GM13976 (cell line): ENCODE data around the gene GPC6.

Experiments used
- DNase-seq: peaks from one replicate; pipeline ENCODE4 v3.0.0; 2012; ENCODE audit warnings: low spot score
- CTCF ChIP-seq: IDR thresholded peaks from 2 replicates; pipeline ENCODE4 v1.5.1; 2012; ENCODE audit warnings: borderline replicate concordance, mild to moderate bottlenecking; ENCODE audit not compliant: insufficient read depth; ENCODE audit errors: extremely low read depth, missing control alignments, control extremely low read depth
- in situ Hi-C: fragments of 300-500 bp; cut with MboI; formaldehyde crosslinking; loops from one replicate; pipeline ENCODE4 v1.12.0; 2022; ENCODE audit warnings: low sequenced_read_pairs, mixed read lengths, inconsistent platforms; ENCODE audit not compliant: unreplicated experiment

GPC6 gene

DNA sequence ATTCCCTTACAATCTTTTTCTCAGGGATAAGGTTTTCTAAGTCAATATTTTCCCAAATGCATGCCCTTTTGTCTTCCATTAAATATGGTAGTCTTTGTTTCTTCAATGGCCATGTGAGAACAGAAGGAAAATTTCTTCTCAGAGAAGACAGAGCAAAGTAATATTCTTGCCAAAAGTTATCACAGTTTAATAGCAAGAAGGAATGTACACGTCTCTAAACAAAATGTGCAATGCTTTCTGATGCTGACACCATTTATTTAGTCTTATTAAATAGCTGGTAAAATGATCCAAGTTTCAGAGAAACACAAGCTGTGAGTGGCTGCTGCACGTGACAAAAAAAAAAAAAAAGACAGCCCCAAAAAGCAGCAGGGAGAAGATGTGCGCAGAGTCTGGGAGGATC, 542.5 kb downstream of the GPC6 start:
- no peak for TF ChIP-seq CTCF
- DNase-seq: no peak
- in situ Hi-C loops: no loop called here

DNA sequence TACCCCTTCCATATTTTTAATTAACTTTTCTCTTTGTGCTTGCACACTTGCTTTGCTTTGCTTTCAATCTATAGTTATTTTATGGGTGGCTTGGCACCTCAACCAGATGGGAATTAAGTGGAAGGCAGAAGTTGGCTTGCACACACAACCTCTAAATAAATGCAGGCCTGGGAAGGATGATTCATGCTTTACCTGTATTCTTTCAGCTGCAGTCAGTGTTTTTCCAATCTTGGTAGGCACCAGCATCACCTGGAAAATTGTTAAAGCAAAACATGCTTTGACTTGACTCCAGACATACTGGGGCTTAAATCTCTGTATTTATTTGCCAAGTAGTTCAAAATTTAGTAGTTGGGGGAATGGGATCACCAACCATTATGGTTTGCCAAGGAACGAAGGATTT, 543.0 kb downstream of the GPC6 start:
- no peak for DNase-seq
- in situ Hi-C loops: no loop called here
- TF ChIP-seq CTCF: no peak

DNA sequence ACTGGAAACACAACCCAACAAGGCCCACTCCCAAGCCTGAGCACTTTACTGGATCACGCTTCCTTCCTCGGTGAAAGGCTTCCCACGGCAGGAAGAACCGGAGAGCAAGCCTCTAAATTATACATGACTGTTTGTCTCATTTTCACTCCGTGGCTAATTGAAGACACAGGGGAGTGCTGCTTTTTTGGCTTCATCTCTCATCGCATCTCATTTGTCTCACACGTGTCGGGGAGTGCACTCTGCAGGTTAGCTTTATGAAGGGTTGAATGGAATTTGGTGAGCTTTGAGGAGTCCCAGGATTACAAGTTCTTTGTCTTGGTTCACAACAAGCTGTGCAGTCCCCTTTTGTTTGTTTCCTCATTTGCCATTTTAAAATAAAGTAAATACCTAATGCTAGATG, 544.6 kb downstream of the GPC6 start:
- in situ Hi-C loops: no loop called here
- no peak for DNase-seq
- TF ChIP-seq CTCF: no peak

DNA sequence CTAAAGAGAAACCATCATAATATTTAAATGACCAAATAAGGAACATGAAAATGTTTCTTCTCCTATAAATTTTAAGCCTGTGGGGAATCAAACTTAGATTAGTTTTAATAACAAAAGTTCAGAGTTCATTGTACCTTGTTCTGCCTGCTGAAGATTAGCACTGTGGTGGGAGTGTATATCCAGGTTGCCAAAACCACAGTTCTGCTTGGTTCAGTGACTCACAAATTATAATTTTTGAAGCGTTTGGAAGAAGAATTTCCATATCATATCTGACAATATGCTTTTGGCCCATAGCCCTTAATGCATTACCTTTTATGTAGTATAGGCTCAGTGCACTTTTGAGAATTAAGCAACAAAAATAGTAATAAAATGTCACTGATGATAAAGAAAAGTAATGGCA, 545.2 kb downstream of the GPC6 start:
- no peak for TF ChIP-seq CTCF
- in situ Hi-C loops: no loop called here
- DNase-seq: no peak

GRCh38 chr13:93774506-93774905, 547.9 kb downstream of the GPC6 start:
- TF ChIP-seq CTCF: no peak
- DNase-seq: no peak
- in situ Hi-C loops: no loop called here

- in situ Hi-C loops: no loop called here
- no peak for TF ChIP-seq CTCF
- DNase-seq: no peak
These were observed 548.4 kb downstream of the GPC6 start for GRCh38 chr13:93775027-93775426.
